ENCODE results near the gene FRRS1. TPM values are rescaled to one million over a fixed set of nuclear protein-coding genes. Genes with fewer than 3 reads are reported as not detected.

The FRRS1 gene
- polyA plus RNA-seq, 3 donors: 0.61 to 2.1 (median 2.1) TPM

GRCh38 chr1:99763956-99764355 lies 2.5 kb downstream of the FRRS1 start:
- no peaks in the 10 kb centered on the region for H3K79me2 ChIP-seq (ENCODE audit: insufficient read depth, low read length)
- H3K9ac ChIP-seq (ENCODE audit: insufficient read depth, low read length, poor library complexity, severe bottlenecking): no peak overlapping the region
- DNase-seq: no peak
- intact Hi-C loops (cut with micrococcal nuclease): no loop called here
- Mint-ChIP-seq H3K9me3 (peaks cover 0 to 4% (median 0%) of the 10 kb centered on the region in 7 donors), H3K27me3 (ENCODE audit: low read depth in 3 of 3) (no peaks in the 10 kb centered on the region), H3K27ac (no peak overlapping the region), H3K4me3 (no peak overlapping the region), H3K4me1 (peaks cover 49% of the 10 kb centered on the region), H3K36me3 (peaks cover 3 to 4% of the 10 kb centered on the region in 2 donors)
- peaks cover 19 to 29% of the 10 kb centered on the region in 2 donors for H3K4me1 ChIP-seq (ENCODE audit: control insufficient read depth in 1 of 2, insufficient read depth in 2 of 2, low read length in 2 of 2)
- H3K27ac ChIP-seq (ENCODE audit: low read depth in 1 of 2, low read length in 2 of 2): no peak overlapping the region
- H3K27me3 ChIP-seq (ENCODE audit: control insufficient read depth in 2 of 2, insufficient read depth in 2 of 2, low read length in 2 of 2): no peaks in the 10 kb centered on the region
- H4K20me1 ChIP-seq (ENCODE audit: insufficient read depth, low read length): no peaks in the 10 kb centered on the region
- no peaks in the 10 kb centered on the region for H3K9me3 ChIP-seq (replicated peaks in 1 of 2; ENCODE audit: control insufficient read depth in 1 of 2, insufficient read depth in 1 of 2, low read length in 2 of 2)
- no CpG with 5 or more reads among the region's 2 CpGs for WGBS (ENCODE audit: insufficient coverage)
- TF ChIP-seq, protein P1, sequence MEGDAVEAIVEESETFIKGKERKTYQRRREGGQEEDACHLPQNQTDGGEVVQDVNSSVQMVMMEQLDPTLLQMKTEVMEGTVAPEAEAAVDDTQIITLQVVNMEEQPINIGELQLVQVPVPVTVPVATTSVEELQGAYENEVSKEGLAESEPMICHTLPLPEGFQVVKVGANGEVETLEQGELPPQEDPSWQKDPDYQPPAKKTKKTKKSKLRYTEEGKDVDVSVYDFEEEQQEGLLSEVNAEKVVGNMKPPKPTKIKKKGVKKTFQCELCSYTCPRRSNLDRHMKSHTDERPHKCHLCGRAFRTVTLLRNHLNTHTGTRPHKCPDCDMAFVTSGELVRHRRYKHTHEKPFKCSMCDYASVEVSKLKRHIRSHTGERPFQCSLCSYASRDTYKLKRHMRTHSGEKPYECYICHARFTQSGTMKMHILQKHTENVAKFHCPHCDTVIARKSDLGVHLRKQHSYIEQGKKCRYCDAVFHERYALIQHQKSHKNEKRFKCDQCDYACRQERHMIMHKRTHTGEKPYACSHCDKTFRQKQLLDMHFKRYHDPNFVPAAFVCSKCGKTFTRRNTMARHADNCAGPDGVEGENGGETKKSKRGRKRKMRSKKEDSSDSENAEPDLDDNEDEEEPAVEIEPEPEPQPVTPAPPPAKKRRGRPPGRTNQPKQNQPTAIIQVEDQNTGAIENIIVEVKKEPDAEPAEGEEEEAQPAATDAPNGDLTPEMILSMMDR (IDR thresholded peaks at IDR 0.05): no peak
- no peak overlapping the region for H2AFZ ChIP-seq (ENCODE audit: insufficient read depth, low read depth, low read length, poor library complexity, severe bottlenecking)
- no peak overlapping the region for H3K4me2 ChIP-seq (replicated peaks; ENCODE audit: extremely low read depth, low read length, poor library complexity, severe bottlenecking)
- H3K36me3 ChIP-seq (replicated peaks in 1 of 2; ENCODE audit: control insufficient read depth in 1 of 2, insufficient read depth in 2 of 2, low read length in 2 of 2): no peaks in the 10 kb centered on the region
- H3K4me3 ChIP-seq (replicated peaks in 1 of 3; ENCODE audit: low read depth in 2 of 3, low read length in 3 of 3): no peak overlapping the region

- TF ChIP-seq, protein P1 (IDR thresholded peaks at IDR 0.05): no peak
- no peak overlapping the region for H2AFZ ChIP-seq (ENCODE audit: insufficient read depth, low read depth, low read length, poor library complexity, severe bottlenecking)
Measured at GRCh38 chr1:99761774-99762173, 4.7 kb downstream of the FRRS1 start.

More at GRCh38 chr1:99761774-99762173, 4.7 kb downstream of the FRRS1 start:
- Histone ChIP-seq H3K4me2 (replicated peaks; ENCODE audit: extremely low read depth, low read length, poor library complexity, severe bottlenecking) (no peak overlapping the region), H3K9ac (ENCODE audit: insufficient read depth, low read length, poor library complexity, severe bottlenecking) (no peak overlapping the region), H3K9me3 (replicated peaks in 1 of 2; ENCODE audit: control insufficient read depth in 1 of 2, insufficient read depth in 1 of 2, low read length in 2 of 2) (no peaks in the 10 kb centered on the region), H4K20me1 (ENCODE audit: insufficient read depth, low read length) (no peaks in the 10 kb centered on the region), H3K4me1 (ENCODE audit: control insufficient read depth in 1 of 2, insufficient read depth in 2 of 2, low read length in 2 of 2) (peaks cover 31 to 39% of the 10 kb centered on the region in 2 donors), H3K4me3 (replicated peaks in 1 of 3; ENCODE audit: low read depth in 2 of 3, low read length in 3 of 3) (no peak overlapping the region), H3K79me2 (ENCODE audit: insufficient read depth, low read length) (no peaks in the 10 kb centered on the region), H3K27ac (ENCODE audit: low read depth in 1 of 2, low read length in 2 of 2) (no peak overlapping the region), H3K27me3 (ENCODE audit: control insufficient read depth in 2 of 2, insufficient read depth in 2 of 2, low read length in 2 of 2) (no peaks in the 10 kb centered on the region), H3K36me3 (replicated peaks in 1 of 2; ENCODE audit: control insufficient read depth in 1 of 2, insufficient read depth in 2 of 2, low read length in 2 of 2) (no peaks in the 10 kb centered on the region)
- Mint-ChIP-seq H3K9me3 (peaks cover 0 to 4% (median 0%) of the 10 kb centered on the region in 7 donors), H3K27me3 (ENCODE audit: low read depth in 3 of 3) (no peaks in the 10 kb centered on the region), H3K4me3 (no peak overlapping the region), H3K27ac (no peak overlapping the region), H3K36me3 (peaks cover 3 to 4% of the 10 kb centered on the region in 2 donors), H3K4me1 (peaks cover 59% of the 10 kb centered on the region)
- DNase-seq: no peak
- no CpG with 5 or more reads among the region's 1 CpG for WGBS (ENCODE audit: insufficient coverage)
- intact Hi-C loops (cut with micrococcal nuclease): no loop called here
